Adrenal gland (tissue), 12 donors: ENCODE results near the gene KRTAP10-8. TPM values are rescaled to one million over a fixed set of nuclear protein-coding genes. Genes with fewer than 3 reads are reported as not detected.

ENCODE experiments used
- DNase-seq, 7 donors: peaks; one replicate each; pipeline ENCODE4 v3.0.0-alpha.2; 2019 to 2020
- H3K27ac ChIP-seq, 5 donors: fragments of 200-600 bp; sonication (generic) in 4 of 5; 1 replicate in 3 of 5; 2 replicates in 2 of 5; pipeline versions ENCODE4 v1.5.1 to v1.8.0; 2016 to 2020; ENCODE audit warnings: mild to moderate bottlenecking in 1 of 5
- H3K27me3 ChIP-seq: fragments of 200-600 bp; 2 replicates; pipeline ENCODE4 v1.8.0; 2021
- H3K36me3 ChIP-seq, 2 donors: fragments of 200-600 bp; replicated peaks in 1 of 2; 1 replicate in 1 of 2; 2 replicates in 1 of 2; pipeline versions ENCODE4 v1.5.1 to v1.8.0; 2018 to 2022
- H3K4me1 ChIP-seq, 2 donors: fragments of 200-600 bp; replicated peaks in 1 of 2; 1 replicate in 1 of 2; 2 replicates in 1 of 2; pipeline versions ENCODE4 v1.5.1 to v1.8.0; 2018 to 2021
- H3K4me3 ChIP-seq, 4 donors: fragments of 200-600 bp; sonication (generic) in 3 of 4; one replicate each; pipeline ENCODE4 v1.5.1; 2016 to 2018
- H3K9me3 ChIP-seq, 3 donors: fragments of 200-600 bp; sonication (generic) in 1 of 3; replicated peaks in 1 of 3; 1 replicate in 2 of 3; 2 replicates in 1 of 3; pipeline versions ENCODE4 v1.5.1 to v1.8.0; 2016 to 2021
- POLR2A ChIP-seq, 2 donors: fragments of 450-650 bp; IDR thresholded peaks; one replicate each; pipeline ENCODE4 v1.6.1; 2017; ENCODE audit warnings: antibody characterized with exemption in 2 of 2, mild to moderate bottlenecking in 2 of 2, moderate library complexity in 1 of 2
- WGBS, 4 donors: extraction: QIAGEN DNeasy Blood & Tissue Kit in 2 of 4; methylation state at CpG; one replicate each; pipeline versions ENCODE4 v1.1.5 to v1.1.7; 2013 to 2017; 5-methylcytosine and 5-hydroxymethylcytosine counted together
- intact Hi-C, 2 donors: fragments of 100-400 bp; cut with DNase I; formaldehyde crosslinking; loops; one replicate each; pipeline versions ENCODE4 v1.14.1 to v1.15.0; 2022 to 2023
- polyA plus RNA-seq, 3 donors: library from polyadenylated mRNA; stranded (reverse); fragments of 200-250 nt in 2 of 3; fragments of 350-450 nt in 1 of 3; fragmentation: Illumina TruSeq in 1 of 3; extraction: RNeasy Lipid Tissue Mini Kit (QIAGEN cat#74804) in 1 of 3; gene quantifications; one replicate each; pipeline ENCODE4 v1.2.3, GENCODE V29; 2013 to 2014
- total RNA-seq, 9 donors: library from RNA; depleted of rRNA in 4 of 9; stranded (reverse); fragments of >200 nt in 4 of 9; fragments of 120-200 nt in 1 of 9; fragmentation: NEBNext Ultra II Directional in 1 of 9; extraction: Animal tissue kit (Norgen Biotek cat#: 25700) in 1 of 9; gene quantifications; one replicate each; pipeline versions ENCODE4 v1.1.0 to v1.2.4, GENCODE V29; 2013 to 2023
- TF ChIP-seq, protein P1 (sequence below), 6 experiments: fragments of 450-650 bp in 4 of 6; fragments of 200-600 bp in 2 of 6; sonication (generic) in 1 of 6; IDR thresholded peaks; 1 replicate in 5 of 6; 2 replicates in 1 of 6; pipeline versions ENCODE4 v1.5.1 to v1.8.0; 2016 to 2021; ENCODE audit warnings: antibody characterized with exemption in 6 of 6, mild to moderate bottlenecking in 2 of 6, moderate library complexity in 1 of 6
- donor health status: healthy with polysubstance abuse.
- donor health status: Bipolar disorder and iron deficiency.
- donor health status: DM: yes; HTN: yes; CAD: no.
- donor health status: DM: no; HTN: no; CAD: no.
- donor health status: DM: no; HTN: no; CAD: no.
- donor health status: DM: yes; HTN: yes; CAD: no.

KRTAP10-8 gene
- total and polyA plus RNA-seq, 12 donors = not detected

DNA sequence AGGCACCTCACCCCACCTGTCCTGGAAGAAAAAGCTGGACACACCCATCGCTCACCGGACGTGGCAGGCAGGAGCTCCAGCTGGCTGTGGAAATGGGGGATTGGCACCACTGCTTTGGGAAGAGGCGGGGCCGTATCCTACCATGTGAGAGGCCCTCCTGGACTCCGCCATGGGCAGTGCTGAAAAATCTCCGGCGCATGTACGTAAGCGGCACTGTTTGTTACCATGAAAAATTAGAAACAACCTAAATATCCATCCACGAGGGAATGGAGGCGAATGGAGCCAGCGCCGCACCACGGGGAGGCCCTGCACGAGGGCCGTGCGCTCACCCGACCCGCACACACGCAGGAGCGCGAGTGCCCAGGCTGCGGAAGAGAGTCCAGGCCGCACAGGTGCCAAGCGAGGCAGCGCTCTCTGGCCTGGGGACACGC, 3.1 kb downstream of the KRTAP10-8 start:
- no peaks in the 10 kb centered on the region for H3K9me3 ChIP-seq
- H3K4me3 ChIP-seq = no peak overlapping the region
- no peak for TF ChIP-seq POLR2A (IDR thresholded peaks at IDR 0.05)
- H3K27ac ChIP-seq = no peak overlapping the region
- H3K27me3 ChIP-seq = no peaks in the 10 kb centered on the region
- H3K36me3 ChIP-seq = no peaks in the 10 kb centered on the region
- intact Hi-C loops = no loop called here
- 86 to 90% (median 87%) methylated on average over 21 to 28 of the region's 28 CpGs for WGBS, 4 donors
- no peak for DNase-seq
- H3K4me1 ChIP-seq = no peaks in the 10 kb centered on the region

DNA sequence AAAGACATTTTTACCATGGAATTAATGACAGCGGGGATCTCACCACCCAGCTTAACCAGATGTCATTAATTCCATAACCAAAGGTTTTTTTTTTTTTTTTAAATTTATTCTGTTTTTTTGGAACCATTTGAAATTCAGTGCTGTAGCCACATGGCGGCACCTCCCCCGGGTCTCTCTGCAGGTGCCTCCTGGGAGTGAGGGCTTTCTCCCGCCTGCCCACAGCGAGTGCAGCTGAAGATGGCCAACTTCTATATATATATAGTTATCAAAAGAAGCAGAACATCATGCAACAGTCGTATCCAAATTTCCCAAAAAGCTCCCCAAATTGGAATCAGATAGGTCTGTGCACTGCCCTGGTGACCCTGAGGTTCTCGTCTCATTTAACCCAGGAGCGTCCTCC, 3.6 kb downstream of the KRTAP10-8 start:
- intact Hi-C loops = no loop called here
- WGBS, 4 donors = 62 to 78% (median 74%) methylated on average over 6 to 8 of the region's 8 CpGs

DNA sequence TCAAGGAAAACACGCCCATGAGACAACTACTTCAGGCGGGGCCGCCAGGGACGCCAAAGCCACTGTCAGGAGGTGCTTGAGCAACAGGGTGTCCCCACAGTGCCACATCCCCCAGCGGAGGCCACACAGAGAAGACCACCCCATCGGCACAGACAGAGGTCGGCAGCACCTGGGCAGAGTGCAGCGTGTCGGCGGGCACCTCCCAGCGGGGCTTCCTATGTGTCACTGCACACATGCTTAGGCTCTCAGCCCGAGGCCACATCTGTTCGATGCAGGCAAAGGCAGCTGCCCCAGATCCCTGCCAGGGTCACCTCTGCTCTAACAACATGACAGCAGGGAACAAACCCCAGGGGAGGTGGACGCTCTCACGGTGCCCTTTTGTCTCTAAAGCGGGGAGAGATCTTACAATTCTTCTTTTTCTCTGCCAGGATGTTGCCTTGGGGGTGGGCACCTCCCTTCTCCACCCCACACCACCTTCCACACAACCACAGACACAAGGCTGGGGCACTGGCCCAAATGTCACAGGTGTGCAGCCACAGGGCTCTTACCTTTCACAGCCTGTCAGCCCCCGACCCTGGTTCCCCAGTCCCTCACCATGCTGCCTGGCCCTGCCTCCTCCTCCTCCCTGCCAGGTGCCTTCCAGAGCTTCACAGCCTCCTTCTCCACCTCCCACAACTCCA, 4.2 kb downstream of the KRTAP10-8 start:
- DNase-seq = no peak
- H3K36me3 ChIP-seq = no peaks in the 10 kb centered on the region
- H3K9me3 ChIP-seq = no peaks in the 10 kb centered on the region
- no peaks in the 10 kb centered on the region for H3K27me3 ChIP-seq
- 71 to 76% (median 74%) methylated on average over 12 to 17 of the region's 17 CpGs for WGBS, 4 donors
- intact Hi-C loops = no loop called here
- TF ChIP-seq, protein P1, sequence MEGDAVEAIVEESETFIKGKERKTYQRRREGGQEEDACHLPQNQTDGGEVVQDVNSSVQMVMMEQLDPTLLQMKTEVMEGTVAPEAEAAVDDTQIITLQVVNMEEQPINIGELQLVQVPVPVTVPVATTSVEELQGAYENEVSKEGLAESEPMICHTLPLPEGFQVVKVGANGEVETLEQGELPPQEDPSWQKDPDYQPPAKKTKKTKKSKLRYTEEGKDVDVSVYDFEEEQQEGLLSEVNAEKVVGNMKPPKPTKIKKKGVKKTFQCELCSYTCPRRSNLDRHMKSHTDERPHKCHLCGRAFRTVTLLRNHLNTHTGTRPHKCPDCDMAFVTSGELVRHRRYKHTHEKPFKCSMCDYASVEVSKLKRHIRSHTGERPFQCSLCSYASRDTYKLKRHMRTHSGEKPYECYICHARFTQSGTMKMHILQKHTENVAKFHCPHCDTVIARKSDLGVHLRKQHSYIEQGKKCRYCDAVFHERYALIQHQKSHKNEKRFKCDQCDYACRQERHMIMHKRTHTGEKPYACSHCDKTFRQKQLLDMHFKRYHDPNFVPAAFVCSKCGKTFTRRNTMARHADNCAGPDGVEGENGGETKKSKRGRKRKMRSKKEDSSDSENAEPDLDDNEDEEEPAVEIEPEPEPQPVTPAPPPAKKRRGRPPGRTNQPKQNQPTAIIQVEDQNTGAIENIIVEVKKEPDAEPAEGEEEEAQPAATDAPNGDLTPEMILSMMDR (IDR thresholded peaks at IDR 0.05) = no peak
- TF ChIP-seq POLR2A (IDR thresholded peaks at IDR 0.05) = no peak
- no peak overlapping the region for H3K27ac ChIP-seq
- no peak overlapping the region for H3K4me3 ChIP-seq
- H3K4me1 ChIP-seq = no peaks in the 10 kb centered on the region

More for the DNA sequence above, 3.6 kb downstream of the KRTAP10-8 start:
- H3K36me3 ChIP-seq = no peaks in the 10 kb centered on the region
- no peak overlapping the region for H3K27ac ChIP-seq
- no peak for DNase-seq
- H3K27me3 ChIP-seq = no peaks in the 10 kb centered on the region
- no peaks in the 10 kb centered on the region for H3K9me3 ChIP-seq
- no peaks in the 10 kb centered on the region for H3K4me1 ChIP-seq
- no peak for TF ChIP-seq POLR2A (IDR thresholded peaks at IDR 0.05)
- TF ChIP-seq, protein P1 (IDR thresholded peaks at IDR 0.05) = no peak
- no peak overlapping the region for H3K4me3 ChIP-seq

DNA sequence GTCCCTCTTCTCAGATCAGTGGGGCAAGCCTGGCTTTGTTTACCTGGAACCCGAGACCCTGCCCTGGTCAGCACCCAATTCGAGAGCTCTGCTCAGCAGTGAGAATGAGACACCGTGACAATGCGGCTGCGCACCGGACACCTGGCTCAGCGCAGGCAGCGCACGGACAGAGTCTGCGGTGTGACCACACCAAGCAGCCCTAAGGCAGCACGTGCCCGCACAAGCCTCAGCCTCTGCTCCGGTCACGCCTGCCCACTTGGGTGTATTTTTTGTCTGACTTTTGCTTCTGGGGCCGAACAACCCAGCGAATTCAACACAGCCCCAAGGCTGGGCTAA, 4.7 kb downstream of the KRTAP10-8 start:
- 75 to 84% (median 82%) methylated on average over 8 to 16 of the region's 16 CpGs for WGBS, 4 donors
- no peak for TF ChIP-seq POLR2A (IDR thresholded peaks at IDR 0.05)
- TF ChIP-seq, protein P1 (IDR thresholded peaks at IDR 0.05) = no peak
- Histone ChIP-seq H3K9me3 (no peaks in the 10 kb centered on the region), H3K36me3 (no peaks in the 10 kb centered on the region), H3K4me3 (no peak overlapping the region), H3K27me3 (no peaks in the 10 kb centered on the region), H3K27ac (no peak overlapping the region), H3K4me1 (no peaks in the 10 kb centered on the region)
- intact Hi-C loops = no loop called here
- no peak for DNase-seq

DNA sequence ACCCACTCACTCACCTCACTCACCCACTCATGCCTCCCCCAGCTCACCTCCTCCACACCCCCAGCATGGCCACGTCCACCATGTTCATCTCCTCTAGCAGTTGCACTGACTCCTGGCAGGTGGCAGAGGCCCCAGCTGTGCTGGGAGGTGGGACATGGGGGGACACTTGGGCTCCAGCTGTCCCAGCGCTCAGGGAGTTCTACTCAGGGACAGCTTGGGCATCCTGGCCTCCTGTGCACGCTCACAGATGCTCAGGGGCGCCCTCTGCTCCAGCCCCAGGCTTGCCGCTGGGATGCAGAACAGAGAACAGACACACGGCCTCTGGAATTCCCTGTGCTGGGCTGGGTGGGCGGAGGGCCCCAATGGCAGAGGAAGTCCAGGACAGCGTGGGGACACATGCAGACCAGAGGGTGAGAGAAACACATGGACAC, 5.2 kb downstream of the KRTAP10-8 start:
- Histone ChIP-seq H3K9me3 (no peaks in the 10 kb centered on the region), H3K27me3 (no peaks in the 10 kb centered on the region), H3K27ac (no peak overlapping the region), H3K4me1 (no peaks in the 10 kb centered on the region), H3K36me3 (no peaks in the 10 kb centered on the region), H3K4me3 (no peak overlapping the region)
- TF ChIP-seq POLR2A (IDR thresholded peaks at IDR 0.05) = no peak
- TF ChIP-seq, protein P1 (IDR thresholded peaks at IDR 0.05) = no peak
- intact Hi-C loops = no loop called here
- no peak for DNase-seq
- WGBS, 4 donors = 51 to 83% (median 56%) methylated on average over 4 to 8 of the region's 8 CpGs
